Prostate gland (tissue), 2 donors: ENCODE results near the gene STUM.

Experiments used
- CTCF ChIP-seq, 4 experiments: fragments of 200-600 bp in 2 of 4; fragments of 450-650 bp in 2 of 4; sonication (generic) in 2 of 4; IDR thresholded peaks; 1 replicate in 3 of 4; 2 replicates in 1 of 4; pipeline ENCODE4 v1.5.1; 2016 to 2019; ENCODE audit warnings: antibody characterized with exemption in 4 of 4, mild to moderate bottlenecking in 2 of 4, moderate library complexity in 2 of 4
- POLR2A ChIP-seq: fragments of 450-650 bp; IDR thresholded peaks from one replicate; pipeline ENCODE4 v1.6.1; 2016; ENCODE audit warnings: antibody characterized with exemption, mild to moderate bottlenecking

GRCh38 chr1:226582966-226583365 lies 34.4 kb downstream of the STUM start:
- TF ChIP-seq POLR2A (no peak), CTCF (IDR thresholded peaks at IDR 0.05) (no peak)
